Mucosa of descending colon (tissue), 3 donors: ENCODE measurements around the gene SDK2. TPM values are rescaled to one million over a fixed set of nuclear protein-coding genes. Genes with fewer than 3 reads are reported as not detected.

Experiments used
- ATAC-seq: fragments of 200-7000 bp; cut with Tn5 transposase; one replicate; pipeline ENCODE4 v1.9.1; 2020; ENCODE audit warnings: mild to moderate bottlenecking, moderate library complexity
- DNase-seq, 3 donors: peaks; one replicate each; pipeline ENCODE4 v3.0.0-alpha.2; 2020
- H3K36me3 ChIP-seq: fragments of 200-600 bp; one replicate; pipeline ENCODE4 v1.8.0; 2021; ENCODE audit warnings: low read depth, mild to moderate bottlenecking
- H3K4me1 ChIP-seq: fragments of 200-600 bp; one replicate; pipeline ENCODE4 v1.8.0; 2021; ENCODE audit warnings: low read depth, mild to moderate bottlenecking
- H3K4me3 ChIP-seq: fragments of 200-600 bp; one replicate; pipeline ENCODE4 v1.8.0; 2021; ENCODE audit warnings: mild to moderate bottlenecking
- H3K9me3 ChIP-seq: fragments of 200-600 bp; one replicate; pipeline ENCODE4 v1.8.0; 2021; ENCODE audit warnings: mild to moderate bottlenecking
- CTCF ChIP-seq: fragments of 200-600 bp; IDR thresholded peaks from one replicate; pipeline ENCODE4 v1.8.0; 2022; ENCODE audit warnings: antibody characterized with exemption, mild to moderate bottlenecking
- intact Hi-C, 2 donors: fragments of 100-400 bp; cut with DNase I in 1 of 2; cut with micrococcal nuclease in 1 of 2; formaldehyde crosslinking; loops; one replicate each; pipeline versions ENCODE4 v1.11.0 to v1.11.1; 2022; cut with DNase I, micrococcal nuclease
- total RNA-seq, 3 donors: library from RNA; stranded (reverse); fragmentation: NEBNext Ultra II Directional in 2 of 3; extraction: Animal tissue kit (Norgen Biotek cat#: 25700) in 2 of 3; gene quantifications; one replicate each; pipeline versions ENCODE4 v1.2.1 to v1.2.4, GENCODE V29; 2021 to 2023
- donor health status: DM: no; HTN: no; CAD: no; lungs with moderate emphysema.
- donor health status: DM: no; HTN: no; CAD: no.
- donor health status: DM: no; HTN: yes; CAD: no.

SDK2 gene
- total RNA-seq, 3 donors from 2014 or later: 1.2 to 1.6 (median 1.3) TPM

- intact Hi-C loops: no loop called here
- Histone ChIP-seq H3K9me3 (no peaks in the 10 kb centered on the region), H3K4me1 (no peaks in the 10 kb centered on the region), H3K36me3 (no peaks in the 10 kb centered on the region), H3K4me3 (no peak overlapping the region)
- no peak for TF ChIP-seq CTCF
- ATAC-seq (no peak), DNase-seq (no peak)
Measured at GRCh38 chr17:73610331-73610911, 33.8 kb downstream of the SDK2 start.

- no peak for ATAC-seq
- H3K4me3 ChIP-seq: no peak overlapping the region
Measured at GRCh38 chr17:73609758-73610157, 34.5 kb downstream of the SDK2 start.

DNA sequence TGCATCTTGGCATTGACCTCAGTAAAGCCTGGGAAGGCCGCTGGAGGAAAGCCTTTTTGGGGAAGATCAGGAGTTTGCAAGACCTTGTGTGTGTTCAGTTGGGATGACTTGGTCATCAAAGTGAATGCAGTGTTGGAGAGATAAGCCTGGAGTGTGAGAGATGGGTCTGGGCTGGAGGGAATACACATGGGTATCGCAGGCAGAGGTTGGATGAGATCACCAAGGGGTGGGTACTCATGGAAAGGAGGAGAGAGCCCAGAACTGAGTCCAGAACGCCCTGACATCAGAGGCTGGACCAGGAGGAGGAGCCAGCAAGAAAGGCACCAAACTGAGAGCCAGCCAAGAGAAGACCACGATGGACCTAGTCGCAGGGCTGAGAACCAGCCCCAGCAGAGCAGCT, 35.2 kb downstream of the SDK2 start:
- H3K4me1 ChIP-seq: no peaks in the 10 kb centered on the region
- no peaks in the 10 kb centered on the region for H3K9me3 ChIP-seq
- no peaks in the 10 kb centered on the region for H3K36me3 ChIP-seq
- H3K4me3 ChIP-seq: no peak overlapping the region
- ATAC-seq (no peak), DNase-seq (no peak)
- intact Hi-C loops: no loop called here
- TF ChIP-seq CTCF: no peak

More at GRCh38 chr17:73609758-73610157, 34.5 kb downstream of the SDK2 start:
- intact Hi-C loops: no loop called here
- Histone ChIP-seq H3K36me3 (no peaks in the 10 kb centered on the region), H3K9me3 (no peaks in the 10 kb centered on the region), H3K4me1 (no peaks in the 10 kb centered on the region)
- DNase-seq: no peak
- TF ChIP-seq CTCF: no peak

DNA sequence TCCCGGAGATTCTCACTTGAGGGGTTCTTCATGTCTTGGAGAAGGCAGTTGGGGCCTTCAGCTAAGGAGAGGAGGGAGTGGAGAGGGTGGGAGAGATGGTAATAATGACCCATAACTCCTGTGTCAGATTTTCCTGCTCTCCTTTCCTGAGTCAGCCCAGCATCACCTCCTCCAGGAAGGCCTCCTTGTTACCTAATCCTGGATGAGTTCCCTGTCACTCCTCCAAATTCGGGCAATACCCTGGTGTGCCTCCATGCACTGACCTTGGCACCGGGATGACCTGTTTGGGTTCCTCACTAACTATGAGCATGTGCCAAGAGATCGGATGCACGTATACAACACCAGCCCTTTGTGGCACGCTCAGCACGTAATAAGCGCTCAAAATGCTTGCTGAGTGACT, 38.8 kb downstream of the SDK2 start:
- DNase-seq (no peak), ATAC-seq (no peak)
- Histone ChIP-seq H3K4me1 (no peaks in the 10 kb centered on the region), H3K9me3 (no peaks in the 10 kb centered on the region), H3K4me3 (no peak overlapping the region), H3K36me3 (no peaks in the 10 kb centered on the region)
- TF ChIP-seq CTCF: no peak
- intact Hi-C loops: no loop called here

- no peak overlapping the region for H3K4me3 ChIP-seq
- H3K9me3 ChIP-seq: no peaks in the 10 kb centered on the region
- H3K4me1 ChIP-seq: no peaks in the 10 kb centered on the region
- DNase-seq: no peak
- no peak for TF ChIP-seq CTCF
- ATAC-seq: no peak
- intact Hi-C loops: no loop called here
- H3K36me3 ChIP-seq: no peaks in the 10 kb centered on the region
Measured at GRCh38 chr17:73604476-73604875, 39.8 kb downstream of the SDK2 start.

DNA sequence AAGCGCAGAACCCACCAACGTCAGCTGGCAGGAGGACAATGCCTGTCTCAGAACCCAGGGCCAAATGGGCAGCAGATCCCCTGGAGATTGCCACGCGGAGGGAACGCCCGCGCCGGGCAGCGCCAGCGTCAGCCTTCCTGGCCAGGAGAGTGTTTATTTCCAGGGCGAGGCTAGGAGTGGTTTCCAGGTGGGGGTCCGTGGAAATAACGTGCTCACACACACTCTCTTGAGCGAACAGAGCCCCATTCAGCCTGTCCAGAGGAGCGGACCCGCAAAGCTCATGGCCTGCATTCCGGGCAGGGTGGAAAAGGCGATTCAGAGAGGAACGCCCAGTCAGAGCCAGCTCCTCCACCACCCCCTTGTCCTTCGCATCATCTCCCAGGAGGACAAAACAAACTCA, 40.3 kb downstream of the SDK2 start:
- DNase-seq: no peak
- ATAC-seq: no peak
- no peak for TF ChIP-seq CTCF
- Histone ChIP-seq H3K9me3 (no peaks in the 10 kb centered on the region), H3K36me3 (no peaks in the 10 kb centered on the region), H3K4me1 (no peaks in the 10 kb centered on the region), H3K4me3 (no peak overlapping the region)
- intact Hi-C loops: no loop called here
